Neuronal stem cell (in vitro differentiated cells): ENCODE data around the gene LDHB.

Experiments used
- DNase-seq: peaks from one replicate; pipeline ENCODE4 v3.0.0-alpha.2; 2013; ENCODE audit warnings: low spot score
- H2AFZ ChIP-seq: one replicate; pipeline ENCODE4 v1.6.1; 2013; ENCODE audit warnings: mild to moderate bottlenecking, low read length, inconsistent platforms
- H2AK5ac ChIP-seq: 2 replicates; pipeline ENCODE4 v1.6.1; 2013; ENCODE audit warnings: low read depth, mild to moderate bottlenecking, inconsistent platforms, low read length, moderate library complexity, mixed read lengths
- H2BK120ac ChIP-seq: 2 replicates; pipeline ENCODE4 v1.6.1; 2013; ENCODE audit warnings: low read depth, mild to moderate bottlenecking, inconsistent platforms, low read length, moderate library complexity, mixed read lengths
- H2BK12ac ChIP-seq: one replicate; pipeline ENCODE4 v1.6.1; 2013; ENCODE audit warnings: low read length, inconsistent platforms
- H2BK15ac ChIP-seq: 2 replicates; pipeline ENCODE4 v1.6.1; 2013; ENCODE audit warnings: mild to moderate bottlenecking, low read length, inconsistent platforms, mixed read lengths
- H2BK5ac ChIP-seq: one replicate; pipeline ENCODE4 v1.6.1; 2013; ENCODE audit warnings: inconsistent platforms, mild to moderate bottlenecking, low read length, moderate library complexity
- H3K14ac ChIP-seq: one replicate; pipeline ENCODE4 v1.6.1; 2013; ENCODE audit warnings: low read length, inconsistent platforms
- H3K18ac ChIP-seq: 2 replicates; pipeline ENCODE4 v1.6.1; 2013; ENCODE audit warnings: low read length, inconsistent platforms
- H3K23ac ChIP-seq: 2 replicates; pipeline ENCODE4 v1.6.1; 2013; ENCODE audit warnings: low read depth, mild to moderate bottlenecking, mixed read lengths, low read length, inconsistent platforms; ENCODE audit not compliant: poor library complexity
- H3K27ac ChIP-seq: replicated peaks from 3 replicates; pipeline ENCODE4 v1.5.1; 2013; ENCODE audit warnings: low read length, inconsistent platforms
- H3K27me3 ChIP-seq, 3 experiments: 2 replicates each; pipeline ENCODE4 v1.6.1; 2013; ENCODE audit warnings: low read length in 3 of 3, mild to moderate bottlenecking in 2 of 3, inconsistent platforms in 1 of 3, low read depth in 1 of 3, mixed read lengths in 1 of 3, moderate library complexity in 1 of 3; ENCODE audit not compliant: control insufficient read depth in 3 of 3, insufficient read depth in 3 of 3
- H3K36me3 ChIP-seq, 2 donors: replicated peaks in 1 of 2; 2 replicates each; pipeline ENCODE4 v1.6.1; 2013; ENCODE audit warnings: low read length in 2 of 2; ENCODE audit not compliant: control insufficient read depth in 2 of 2, insufficient read depth in 2 of 2
- H3K4ac ChIP-seq: 2 replicates; pipeline ENCODE4 v1.6.1; 2013; ENCODE audit warnings: inconsistent platforms, mild to moderate bottlenecking, low read length, moderate library complexity
- H3K4me1 ChIP-seq, 2 donors: 1 replicate in 1 of 2; 2 replicates in 1 of 2; pipeline ENCODE4 v1.6.1; 2013; ENCODE audit warnings: low read length in 2 of 2, low read depth in 1 of 2; ENCODE audit not compliant: control insufficient read depth in 2 of 2, insufficient read depth in 1 of 2
- H3K4me2 ChIP-seq: one replicate; pipeline ENCODE4 v1.6.1; 2013; ENCODE audit warnings: mild to moderate bottlenecking, low read length, inconsistent platforms; ENCODE audit not compliant: insufficient read depth, poor library complexity, severe bottlenecking
- H3K4me3 ChIP-seq, 2 donors: 2 replicates each; pipeline ENCODE4 v1.5.1; 2013; ENCODE audit warnings: low read length in 2 of 2, mild to moderate bottlenecking in 2 of 2, inconsistent platforms in 1 of 2, moderate library complexity in 1 of 2
- H3K79me1 ChIP-seq: one replicate; pipeline ENCODE4 v1.6.1; 2013; ENCODE audit warnings: low read depth, mild to moderate bottlenecking, inconsistent platforms, low read length, moderate library complexity
- H3K9ac ChIP-seq: one replicate; pipeline ENCODE4 v1.6.1; 2013; ENCODE audit warnings: mild to moderate bottlenecking, low read depth, low read length, inconsistent platforms; ENCODE audit not compliant: poor library complexity
- H3K9me3 ChIP-seq, 2 donors: replicated peaks in 1 of 2; 2 replicates each; pipeline versions ENCODE3 to v1.6.1; 2013; ENCODE audit warnings: low read length in 2 of 2, mild to moderate bottlenecking in 2 of 2, inconsistent platforms in 1 of 2, low read depth in 1 of 2, mixed read lengths in 1 of 2, moderate library complexity in 1 of 2; ENCODE audit not compliant: control insufficient read depth in 2 of 2, insufficient read depth in 1 of 2
- H4K8ac ChIP-seq: one replicate; pipeline ENCODE4 v1.6.1; 2013; ENCODE audit warnings: low read depth, mild to moderate bottlenecking, inconsistent platforms, low read length, moderate library complexity
- H4K91ac ChIP-seq: one replicate; pipeline ENCODE4 v1.6.1; 2013; ENCODE audit warnings: low read length, low read depth, mild to moderate bottlenecking, inconsistent platforms; ENCODE audit not compliant: poor library complexity
- WGBS, 2 donors: extraction: QIAGEN DNeasy Blood & Tissue Kit; methylation state at CpG; one replicate each; pipeline ENCODE4 v1.1.7; 2013; ENCODE audit warnings: missing lambda C conversion rate in 2 of 2, mixed read lengths in 1 of 2; ENCODE audit not compliant: insufficient read length in 2 of 2, insufficient replicate concordance in 1 of 2; ENCODE audit errors: extremely low coverage in 2 of 2; 5-methylcytosine and 5-hydroxymethylcytosine counted together

LDHB gene

DNA sequence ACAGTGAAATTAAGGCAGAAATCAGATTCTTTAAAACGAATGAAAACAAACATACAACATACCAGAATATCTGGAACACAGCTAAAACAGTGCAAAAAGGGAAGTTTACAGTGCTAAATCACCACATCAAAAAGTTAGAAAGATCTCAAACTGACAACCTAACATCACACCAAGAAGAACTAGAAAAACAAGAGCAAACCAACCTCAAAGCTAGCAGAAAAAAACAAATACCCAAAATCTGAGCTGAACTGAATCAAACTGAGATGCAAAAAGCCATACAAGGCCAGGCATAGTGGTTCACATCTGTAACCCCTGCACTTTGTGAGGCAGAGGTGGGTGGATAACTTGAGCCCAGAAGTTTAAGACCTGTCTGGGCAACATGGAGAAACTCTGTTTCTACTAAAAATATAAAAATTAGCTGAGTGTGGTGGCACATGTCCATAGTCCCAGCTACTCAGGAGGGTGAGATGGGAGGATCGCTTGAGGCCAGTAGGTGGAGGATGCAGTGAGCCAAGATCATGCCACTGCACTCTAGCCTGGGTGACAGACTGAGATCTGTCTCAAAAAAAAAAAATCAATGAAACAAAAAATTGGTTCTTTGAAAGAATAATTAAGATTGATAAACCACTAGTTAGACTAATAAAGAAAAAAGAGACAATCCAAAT lies 33.2 kb upstream of the LDHB start:
- Histone ChIP-seq H3K27me3 (no peaks in the 10 kb centered on the region), H3K27ac (no peak overlapping the region), H3K4ac (no peak overlapping the region), H4K8ac (no peak overlapping the region), H2AK5ac (no peak overlapping the region), H3K4me2 (no peak overlapping the region), H3K79me1 (no peaks in the 10 kb centered on the region), H2BK5ac (no peak overlapping the region), H3K9me3 (peaks cover 5 to 13% of the 10 kb centered on the region in 2 donors), H2BK12ac (no peak overlapping the region), H4K91ac (no peak overlapping the region), H3K14ac (no peak overlapping the region), H3K9ac (no peak overlapping the region), H3K4me1 (no peaks in the 10 kb centered on the region), H2BK15ac (no peak overlapping the region), H2AFZ (no peak overlapping the region), H3K4me3 (no peak overlapping the region), H3K23ac (no peak overlapping the region), H3K18ac (no peak overlapping the region), H2BK120ac (no peak overlapping the region), H3K36me3 (no peaks in the 10 kb centered on the region)
- DNase-seq = no peak
- no CpG with 5 or more reads among the region's 2 CpGs for WGBS, 2 donors

DNA sequence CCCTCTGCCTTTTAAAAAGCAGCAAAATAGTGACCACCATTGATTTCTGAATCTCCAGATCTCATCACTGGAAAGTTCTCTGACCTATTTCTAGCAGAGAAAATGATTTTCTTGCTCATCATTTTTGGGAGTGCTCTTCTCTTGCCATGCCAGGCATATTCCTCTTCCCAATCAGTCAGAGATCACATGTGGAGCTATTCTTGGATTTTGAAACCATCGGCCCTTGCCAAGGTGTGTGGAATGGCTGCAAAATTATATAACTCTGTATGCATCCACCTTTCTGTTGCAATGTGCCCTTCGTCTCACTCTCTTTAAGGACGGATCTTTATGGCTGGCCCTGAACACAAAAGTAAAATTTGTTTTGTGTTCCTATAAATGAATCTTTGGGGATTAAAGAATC lies 25.5 kb upstream of the LDHB start:
- Histone ChIP-seq H3K4me2 (no peak overlapping the region), H2BK15ac (no peak overlapping the region), H4K91ac (no peak overlapping the region), H3K9ac (no peak overlapping the region), H2AK5ac (no peak overlapping the region), H3K4me1 (no peaks in the 10 kb centered on the region), H3K4ac (no peak overlapping the region), H3K14ac (no peak overlapping the region), H2BK12ac (no peak overlapping the region), H3K27me3 (peaks cover 0 to 6% (median 0%) of the 10 kb centered on the region in 3 experiments), H3K9me3 (peaks cover under 1 to 4% of the 10 kb centered on the region in 2 donors), H4K8ac (no peak overlapping the region), H3K36me3 (no peaks in the 10 kb centered on the region), H2BK120ac (no peak overlapping the region), H3K27ac (no peak overlapping the region), H3K18ac (no peak overlapping the region), H2BK5ac (no peak overlapping the region), H2AFZ (no peak overlapping the region), H3K4me3 (no peak overlapping the region), H3K79me1 (no peaks in the 10 kb centered on the region), H3K23ac (no peak overlapping the region)
- DNase-seq = no peak
- no CpG with 5 or more reads among the region's 3 CpGs for WGBS, 2 donors

DNA sequence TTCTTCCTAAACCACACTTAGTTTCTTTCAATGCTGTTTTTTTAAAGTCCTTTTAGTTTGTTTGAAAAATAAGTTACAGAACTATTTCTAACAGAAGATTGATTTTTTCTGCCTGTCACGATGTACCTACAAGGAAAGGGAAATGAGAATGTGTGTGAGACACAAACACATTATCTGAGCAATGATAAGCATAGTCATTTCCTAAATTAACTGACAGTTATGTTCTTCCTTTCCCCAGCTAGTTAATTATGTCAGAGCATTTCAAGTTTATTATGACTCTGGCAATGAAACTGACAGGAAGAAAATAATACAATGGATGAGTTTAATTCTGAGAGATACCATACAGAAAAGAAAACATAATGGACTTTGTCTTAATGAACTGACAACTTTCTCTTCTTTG lies 21.3 kb upstream of the LDHB start:
- Histone ChIP-seq H2AFZ (no peak overlapping the region), H3K79me1 (no peaks in the 10 kb centered on the region), H3K36me3 (no peaks in the 10 kb centered on the region), H3K4ac (no peak overlapping the region), H3K4me2 (no peak overlapping the region), H3K27me3 (peaks cover 0 to 6% (median 0%) of the 10 kb centered on the region in 3 experiments), H3K4me1 (no peaks in the 10 kb centered on the region), H2BK12ac (no peak overlapping the region), H2BK120ac (no peak overlapping the region), H3K14ac (no peak overlapping the region), H3K9me3 (no peaks in the 10 kb centered on the region), H2BK15ac (no peak overlapping the region), H4K8ac (no peak overlapping the region), H2BK5ac (no peak overlapping the region), H3K23ac (no peak overlapping the region), H3K4me3 (no peak overlapping the region), H3K27ac (no peak overlapping the region), H4K91ac (no peak overlapping the region), H3K18ac (no peak overlapping the region), H3K9ac (no peak overlapping the region), H2AK5ac (no peak overlapping the region)
- no CpG with 5 or more reads among the region's 1 CpG for WGBS, 2 donors
- no peak for DNase-seq

DNA sequence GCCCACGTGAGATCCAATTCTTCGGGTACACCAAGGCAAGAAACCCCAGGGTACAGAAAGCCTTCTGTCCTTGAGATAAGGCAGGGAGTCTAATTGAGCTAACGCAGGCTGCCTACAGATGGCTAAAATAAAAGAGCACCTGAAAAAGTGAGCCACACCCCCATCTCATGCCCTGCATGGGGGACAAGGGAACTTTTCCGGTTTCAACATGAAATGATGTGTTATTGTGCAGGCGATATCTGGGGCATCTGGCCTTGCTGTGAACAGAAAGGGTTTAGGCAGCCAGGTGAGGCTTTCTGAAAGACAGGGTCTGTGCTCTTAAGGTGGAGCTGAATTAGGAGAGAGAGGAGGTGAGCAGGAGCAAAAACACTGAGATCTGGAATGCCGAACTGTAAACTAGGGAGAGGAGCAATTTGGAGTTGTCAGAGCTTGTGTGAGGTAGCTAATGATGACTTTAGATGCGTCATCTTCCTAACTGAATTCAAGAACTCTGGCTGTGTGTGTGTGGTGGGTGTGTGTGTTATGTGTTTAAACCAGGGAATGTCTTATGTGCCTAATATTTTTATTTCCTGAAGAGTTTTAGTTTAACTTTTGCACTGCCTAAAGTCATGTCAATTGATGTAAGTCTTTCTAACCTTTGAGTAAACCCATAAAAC lies 20.1 kb upstream of the LDHB start:
- Histone ChIP-seq H2AFZ (no peak overlapping the region), H3K27me3 (peaks cover 0 to 6% (median 0%) of the 10 kb centered on the region in 3 experiments), H2BK5ac (no peak overlapping the region), H3K4me1 (no peaks in the 10 kb centered on the region), H3K9ac (no peak overlapping the region), H4K91ac (no peak overlapping the region), H3K27ac (no peak overlapping the region), H3K4me3 (no peak overlapping the region), H3K23ac (no peak overlapping the region), H3K14ac (no peak overlapping the region), H3K4ac (no peak overlapping the region), H2AK5ac (no peak overlapping the region), H3K9me3 (no peaks in the 10 kb centered on the region), H3K36me3 (no peaks in the 10 kb centered on the region), H3K18ac (no peak overlapping the region), H2BK120ac (no peak overlapping the region), H3K4me2 (no peak overlapping the region), H2BK12ac (no peak overlapping the region), H2BK15ac (no peak overlapping the region), H4K8ac (no peak overlapping the region), H3K79me1 (no peaks in the 10 kb centered on the region)
- WGBS, 2 donors = no CpG with 5 or more reads among the region's 7 CpGs
- DNase-seq = no peak
